Activated CD4-positive, alpha-beta memory T cell treated with anti-CD3 and anti-CD28 coated beads for 36 hours (primary cell): ENCODE results near the gene EIF2A. TPM values are rescaled to one million over a fixed set of nuclear protein-coding genes. Genes with fewer than 3 reads are reported as not detected.
"Not testable (repeated sequence)": the region's sequence is repeated elsewhere in the genome, so short reads cannot be mapped to it uniquely, and the experiment has no call there.

Experiments
- CTCF ChIA-PET: fragments of 350-600 bp; sonication (Branson Sonifier 250); formaldehyde crosslinking; loops from one replicate; lab custom pipeline; 2021; ENCODE audit warnings: antibody characterized with exemption, inconsistent platforms; lab: Charles Lee
- POLR2A ChIA-PET: fragments of 350-600 bp; sonication (Branson Sonifier 250); formaldehyde crosslinking; loops from one replicate; lab custom pipeline; 2021; ENCODE audit warnings: antibody characterized with exemption; lab: Charles Lee
- DNase-seq: peaks from one replicate; pipeline ENCODE4 v3.0.0-alpha.2; 2020
- H3K27ac Mint-ChIP-seq: one replicate; pipeline ENCODE4 v1.8.0; 2021; ENCODE audit warnings: mixed read lengths
- H3K27me3 Mint-ChIP-seq: one replicate; pipeline ENCODE4 v1.8.0; 2021; ENCODE audit warnings: mixed read lengths
- H3K36me3 Mint-ChIP-seq: one replicate; pipeline ENCODE4 v1.8.0; 2021; ENCODE audit warnings: mixed read lengths
- H3K4me1 Mint-ChIP-seq: one replicate; pipeline ENCODE4 v1.8.0; 2021; ENCODE audit warnings: low read depth, mixed read lengths
- H3K4me3 Mint-ChIP-seq: one replicate; pipeline ENCODE4 v1.8.0; 2021; ENCODE audit warnings: mild to moderate bottlenecking, mixed read lengths
- H3K9me3 Mint-ChIP-seq: one replicate; pipeline ENCODE4 v1.8.0; 2021; ENCODE audit warnings: mixed read lengths
- intact Hi-C: fragments of 100-400 bp; cut with micrococcal nuclease; formaldehyde crosslinking; loops from one replicate; pipeline ENCODE4 v1.15.1; 2023
- total RNA-seq, 2 experiments: library from RNA; stranded (reverse); gene quantifications; one replicate each; pipeline ENCODE4 v1.2.3, GENCODE V29; 2021

Gene EIF2A
- total RNA-seq, 2 experiments from 2014 or later: 131 to 137 TPM

- CTCF ChIA-PET: no interaction called here
- no peaks in the 10 kb centered on the region for H3K9me3 Mint-ChIP-seq
- intact Hi-C loops: loop anchor here (1.0 to 2.0 kb wide), 3 partner anchors 20 to 156 kb away; partner anchors contain the start of genes EIF2A, SELENOT and SERP1
- peaks cover 38% of the 10 kb centered on the region for H3K36me3 Mint-ChIP-seq
- H3K4me1 Mint-ChIP-seq: peaks cover 12% of the 10 kb centered on the region
- peak overlapping the region; percentile 81 for H3K27ac Mint-ChIP-seq
- no peaks in the 10 kb centered on the region for H3K27me3 Mint-ChIP-seq
- H3K4me3 Mint-ChIP-seq: no peak overlapping the region
- POLR2A ChIA-PET: interaction anchor here (0.5 to 1.5 kb wide), 2 partner anchors 20 to 425 kb away, joined by 4 to 6 read pairs; partner anchors contain the start of gene SELENOT
- no peak for DNase-seq
Measured at GRCh38 chr3:150582620-150583019, 36.0 kb downstream of the EIF2A start.

- peak overlapping the region; percentile 81 for H3K27ac Mint-ChIP-seq
- H3K9me3 Mint-ChIP-seq: no peaks in the 10 kb centered on the region
- no peak overlapping the region for H3K4me3 Mint-ChIP-seq
- no peak for DNase-seq
- intact Hi-C loops: loop anchor here (1.0 to 2.0 kb wide), 3 partner anchors 20 to 155 kb away; partner anchors contain the start of genes EIF2A, SELENOT and SERP1
- H3K4me1 Mint-ChIP-seq: peaks cover 12% of the 10 kb centered on the region
- H3K36me3 Mint-ChIP-seq: peaks cover 34% of the 10 kb centered on the region
- ChIA-PET CTCF (no interaction called here), POLR2A (interaction anchor here (0.5 to 1.5 kb wide), 2 partner anchors 20 to 424 kb away, joined by 4 to 6 read pairs; partner anchors contain the start of gene SELENOT)
- no peaks in the 10 kb centered on the region for H3K27me3 Mint-ChIP-seq
Measured at GRCh38 chr3:150583028-150583427, 36.4 kb downstream of the EIF2A start.

- intact Hi-C loops: no loop called here
- Mint-ChIP-seq H3K9me3 (no peaks in the 10 kb centered on the region), H3K4me1 (peaks cover 7% of the 10 kb centered on the region), H3K27ac (no peak overlapping the region), H3K4me3 (no peak overlapping the region), H3K36me3 (peaks cover 17% of the 10 kb centered on the region), H3K27me3 (no peaks in the 10 kb centered on the region)
- no peak for DNase-seq
- CTCF ChIA-PET: interaction anchor here (1.3 kb wide), 1 partner anchor 15 kb away, joined by 4 read pairs; the partner anchor contains the start of gene SELENOT
- POLR2A ChIA-PET: interaction anchor here (1.2 kb wide), 2 partner anchors 11 to 15 kb away, joined by 3 read pairs; partner anchors contain the start of gene SELENOT
Measured at GRCh38 chr3:150588027-150588830, 41.6 kb downstream of the EIF2A start.

- no peaks in the 10 kb centered on the region for H3K9me3 Mint-ChIP-seq
- peak overlapping the region; percentile 0 for H3K27ac Mint-ChIP-seq
- H3K27me3 Mint-ChIP-seq: no peaks in the 10 kb centered on the region
- H3K4me1 Mint-ChIP-seq: peaks cover 6% of the 10 kb centered on the region
- H3K36me3 Mint-ChIP-seq: peaks cover 11% of the 10 kb centered on the region
- intact Hi-C loops: no loop called here
- no peak for DNase-seq
- H3K4me3 Mint-ChIP-seq: no peak overlapping the region
- CTCF ChIA-PET: interaction anchor here (0.6 kb wide), 1 partner anchor 13 kb away, joined by 3 read pairs; the partner anchor contains the start of gene SELENOT
- POLR2A ChIA-PET: interaction anchor here (1.4 kb wide), 1 partner anchor 13 kb away, joined by 4 read pairs; the partner anchor contains the start of gene SELENOT
Measured at GRCh38 chr3:150589759-150590158, 43.2 kb downstream of the EIF2A start.

GRCh38 chr3:150594150-150594549 lies 47.6 kb downstream of the EIF2A start:
- no peaks in the 10 kb centered on the region for H3K27me3 Mint-ChIP-seq
- peaks cover 8% of the 10 kb centered on the region for H3K4me1 Mint-ChIP-seq
- H3K9me3 Mint-ChIP-seq: no peaks in the 10 kb centered on the region
- POLR2A ChIA-PET: interaction anchor here (0.6 to 1.8 kb wide), 2 partner anchors 9 to 19 kb away, joined by 4 to 6 read pairs; partner anchors contain the start of gene SELENOT
- no peak overlapping the region for H3K27ac Mint-ChIP-seq
- DNase-seq: no peak
- H3K36me3 Mint-ChIP-seq: no peaks in the 10 kb centered on the region
- CTCF ChIA-PET: no interaction called here
- H3K4me3 Mint-ChIP-seq: no peak overlapping the region
- intact Hi-C loops: no loop called here

GRCh38 chr3:150597646-150598045 lies 51.1 kb downstream of the EIF2A start:
- H3K4me3 Mint-ChIP-seq: no peak overlapping the region

GRCh38 chr3:150599611-150600297 lies 53.2 kb downstream of the EIF2A start:
- CTCF ChIA-PET: no interaction called here
- no peak overlapping the region for H3K27ac Mint-ChIP-seq

More at GRCh38 chr3:150597646-150598045, 51.1 kb downstream of the EIF2A start:
- DNase-seq: no peak
- intact Hi-C loops: no loop called here
- CTCF ChIA-PET: interaction anchor here (0.9 kb wide), 1 partner anchor 190 kb away, joined by 3 read pairs; no protein-coding TSS in a partner anchor
- Mint-ChIP-seq H3K4me1 (peaks cover 25% of the 10 kb centered on the region), H3K36me3 (peaks cover 3% of the 10 kb centered on the region), H3K9me3 (no peaks in the 10 kb centered on the region), H3K27ac (no peak overlapping the region), H3K27me3 (no peaks in the 10 kb centered on the region)
- POLR2A ChIA-PET: no interaction called here

GRCh38 chr3:150600647-150601530 lies 54.3 kb downstream of the EIF2A start:
- H3K27me3 Mint-ChIP-seq, POLR2A ChIA-PET, CTCF ChIA-PET, H3K9me3 Mint-ChIP-seq, DNase-seq: not testable (repeated sequence)
- Mint-ChIP-seq H3K4me3 (peak overlapping the region; percentile 96), H3K27ac (peak overlapping the region; percentile 26), H3K36me3 (peaks cover 20% of the 10 kb centered on the region), H3K4me1 (peaks cover 27% of the 10 kb centered on the region)
- intact Hi-C loops: loop anchor here (5.0 to 10.0 kb wide), 2 partner anchors 264 to 601 kb away; partner anchors contain the start of gene GPR171

More at GRCh38 chr3:150599611-150600297, 53.2 kb downstream of the EIF2A start:
- Mint-ChIP-seq H3K4me3 (no peak overlapping the region), H3K36me3 (peaks cover 17% of the 10 kb centered on the region), H3K9me3 (no peaks in the 10 kb centered on the region), H3K27me3 (no peaks in the 10 kb centered on the region), H3K4me1 (peaks cover 23% of the 10 kb centered on the region)
- intact Hi-C loops: loop anchor here (5.0 to 10.0 kb wide), 2 partner anchors 265 to 603 kb away; partner anchors contain the start of gene GPR171
- POLR2A ChIA-PET: no interaction called here
- no peak for DNase-seq

GRCh38 chr3:150602426-150603152 lies 56.0 kb downstream of the EIF2A start:
- peak overlapping the region; percentile 96 for H3K4me3 Mint-ChIP-seq
- intact Hi-C loops: loop anchor here (1.0 to 10.0 kb wide), 7 partner anchors 20 to 600 kb away; partner anchors contain the start of genes EIF2A, ERICH6, GPR171 and SERP1
- H3K36me3 Mint-ChIP-seq: peaks cover 31% of the 10 kb centered on the region
- H3K27ac Mint-ChIP-seq: peak overlapping the region; percentile 97
- H3K27me3 Mint-ChIP-seq: no peaks in the 10 kb centered on the region
- CTCF ChIA-PET: interaction anchor here (0.6 to 1.6 kb wide), 9 partner anchors 12 to 190 kb away, joined by 3 to 8 read pairs (median 3); partner anchors contain the start of gene SIAH2
- DNase-seq: no peak
- peaks cover 44% of the 10 kb centered on the region for H3K4me1 Mint-ChIP-seq
- H3K9me3 Mint-ChIP-seq: no peaks in the 10 kb centered on the region
- POLR2A ChIA-PET: interaction anchor here (0.6 to 2.0 kb wide), 24 partner anchors 8 to 194 kb away, joined by 3 to 20 read pairs (median 4); partner anchors contain the start of genes EIF2A, SERP1 and SIAH2
